Kidney capillary endothelial cell (primary cell): Measurements from ENCODE around the gene ZCCHC17.
A peak's percentile ranks its signal among the peaks of the same experiment; 100 is the strongest.
"Not testable (repeated sequence)": the region's sequence is repeated elsewhere in the genome, so short reads cannot be mapped to it uniquely, and the experiment has no call there.

Experiments
- DNase-seq: peaks from one replicate; pipeline ENCODE4 v3.0.0-alpha.2; 2018; ENCODE audit warnings: low spot score

Gene ZCCHC17

GRCh38 chr1:31296486-31297276, at the start of gene ZCCHC17, which contains the start of gene SNRNP40:
Gene ZCCHC17, plus strand, starts transcription at chr1:31297032. Its CDS starts 13,067 bp downstream, at chr1:31310099.
Gene SNRNP40, minus strand, starts transcription at chr1:31296788. Its CDS starts 37 bp downstream, at chr1:31296751.
- DNase-seq: peak; percentile 99

- DNase-seq: no peak
Observed at GRCh38 chr1:31248276-31248675, 48.6 kb upstream of the ZCCHC17 start.

GRCh38 chr1:31249854-31250253, 47.0 kb upstream of the ZCCHC17 start:
- DNase-seq: no peak

GRCh38 chr1:31257213-31257612, 39.6 kb upstream of the ZCCHC17 start:
- no peak for DNase-seq

GRCh38 chr1:31258581-31258980, 38.3 kb upstream of the ZCCHC17 start:
- no peak for DNase-seq

- DNase-seq: no peak
Observed at GRCh38 chr1:31259746-31260145, 37.1 kb upstream of the ZCCHC17 start.

- no peak for DNase-seq
Observed at GRCh38 chr1:31261916-31262315, 34.9 kb upstream of the ZCCHC17 start.

GRCh38 chr1:31262393-31262792, 34.4 kb upstream of the ZCCHC17 start:
- not testable (repeated sequence) for DNase-seq

- no peak for DNase-seq
Observed at GRCh38 chr1:31263408-31263807, 33.4 kb upstream of the ZCCHC17 start.

GRCh38 chr1:31264790-31265386, 31.9 kb upstream of the ZCCHC17 start:
- no peak for DNase-seq

GRCh38 chr1:31266547-31266946, 30.3 kb upstream of the ZCCHC17 start:
- no peak for DNase-seq

- DNase-seq: peak; percentile 42
Observed at GRCh38 chr1:31272369-31272768, 24.5 kb upstream of the ZCCHC17 start.

GRCh38 chr1:31273619-31274018, 23.2 kb upstream of the ZCCHC17 start:
- DNase-seq: no peak

GRCh38 chr1:31282426-31282825, 14.4 kb upstream of the ZCCHC17 start:
- not testable (repeated sequence) for DNase-seq

GRCh38 chr1:31287791-31288190, 9.0 kb upstream of the ZCCHC17 start:
- DNase-seq: not testable (repeated sequence)

- DNase-seq: no peak
Observed at GRCh38 chr1:31289021-31289420, 7.8 kb upstream of the ZCCHC17 start.

- no peak for DNase-seq
Observed at GRCh38 chr1:31295874-31296485, 852 bp upstream of the ZCCHC17 start.

GRCh38 chr1:31297277-31298247, 730 bp downstream of the ZCCHC17 start:
- DNase-seq: peak; percentile 39

GRCh38 chr1:31299365-31299764, 2.5 kb downstream of the ZCCHC17 start:
- no peak for DNase-seq

GRCh38 chr1:31300193-31300592, 3.4 kb downstream of the ZCCHC17 start:
- no peak for DNase-seq

- DNase-seq: no peak
Observed at GRCh38 chr1:31302709-31303441, 6.0 kb downstream of the ZCCHC17 start.
